HCT116 (cell line): ENCODE measurements around the gene CDYL2. TPM values are rescaled to one million over a fixed set of nuclear protein-coding genes. Genes with fewer than 3 reads are reported as not detected.

ENCODE experiments used
- ATAC-seq: fragments of 200-7000 bp; cut with Tn5 transposase; 2 replicates; pipeline ENCODE4 v1.9.1; 2020; ENCODE audit warnings: mild to moderate bottlenecking, moderate library complexity
- BruUV-seq: library from RNA; stranded (reverse); fragments of 400-500 nt; replicated peaks from 2 replicates; lab custom pipeline; 2021; lab: Mats Ljungman, UMichigan
- CTCF ChIA-PET: fragments of 300-600 bp; sonication (Branson Sonifier 250); formaldehyde crosslinking; loops from one replicate; lab custom pipeline; 2021; ENCODE audit warnings: antibody characterized with exemption; lab: Charles Lee
- POLR2A ChIA-PET: fragments of 300-600, 350-600 bp; sonication (Branson Sonifier 250); formaldehyde crosslinking; loops from one replicate; lab custom pipeline; 2021; ENCODE audit warnings: antibody characterized with exemption; lab: Charles Lee
- RAD21 ChIA-PET, 2 experiments: fragments of 300-600 bp; sonication (Branson Sonifier 250); formaldehyde crosslinking; loops; one replicate each; lab custom pipeline; 2023; ENCODE audit warnings: low total read pairs in 2 of 2; ENCODE audit not compliant: uncharacterized antibody in 2 of 2, unreplicated experiment in 2 of 2, low non-redundant PET in 1 of 2; lab: Charles Lee
- DNase-seq: peaks from one replicate; pipeline ENCODE4 v3.0.0-alpha.2; 2010; ENCODE audit warnings: low read depth, low spot score
- H2AFZ ChIP-seq: fragments of 200-600 bp; shearing (Covaris generic), sonication (generic); 2 replicates; pipeline ENCODE4 v1.6.1; 2017; ENCODE audit warnings: low read depth, mixed run types, mixed read lengths, antibody characterized with exemption, low read length; ENCODE audit not compliant: poor library complexity, severe bottlenecking
- H3K27ac ChIP-seq: 2 replicates; pipeline ENCODE4 v1.5.1; 2012; ENCODE audit warnings: low read depth, low read length
- H3K27me3 ChIP-seq: fragments of 200-600 bp; sonication (generic); 2 replicates; pipeline ENCODE4 v1.6.1; 2016; ENCODE audit warnings: mixed run types, low read length, mixed read lengths; ENCODE audit not compliant: insufficient read depth
- H3K36me3 ChIP-seq, 2 experiments: fragments of 200-500 bp in 1 of 2; fragments of 200-600 bp in 1 of 2; sonication (Bioruptor generic) in 1 of 2; sonication (generic) in 1 of 2; 2 replicates each; pipeline versions ENCODE4 v1.5.1 to v1.6.1; 2014 to 2016; ENCODE audit warnings: low read length in 2 of 2, inconsistent platforms in 1 of 2, mixed read lengths in 1 of 2, mixed run types in 1 of 2; ENCODE audit not compliant: insufficient read depth in 2 of 2, control insufficient read depth in 1 of 2
- H3K4me1 ChIP-seq, 2 experiments: fragments of 200-600 bp in 1 of 2; sonication (generic) in 1 of 2; 2 replicates each; pipeline versions ENCODE4 v1.5.1 to v1.6.1; 2012 to 2017; ENCODE audit warnings: low read length in 2 of 2, inconsistent platforms in 1 of 2, mild to moderate bottlenecking in 1 of 2, mixed read lengths in 1 of 2, mixed run types in 1 of 2, moderate library complexity in 1 of 2; ENCODE audit not compliant: insufficient read depth in 2 of 2, control insufficient read depth in 1 of 2
- H3K4me2 ChIP-seq: fragments of 200-600 bp; sonication (generic); 2 replicates; pipeline ENCODE4 v1.6.1; 2017; ENCODE audit warnings: mixed run types, low read length, mixed read lengths
- H3K4me3 ChIP-seq, 2 experiments: fragments of 200-600 bp in 1 of 2; sonication (generic) in 1 of 2; replicated peaks in 1 of 2; 2 replicates each; pipeline ENCODE4 v1.5.1; 2011 to 2016; ENCODE audit warnings: low read length in 2 of 2, control low read depth in 1 of 2, low read depth in 1 of 2, mild to moderate bottlenecking in 1 of 2, mixed read lengths in 1 of 2, mixed run types in 1 of 2
- H3K79me2 ChIP-seq: fragments of 200-600 bp; sonication (generic); 2 replicates; pipeline ENCODE4 v1.6.1; 2017; ENCODE audit warnings: mild to moderate bottlenecking, mixed run types, low read length, moderate library complexity, mixed read lengths; ENCODE audit not compliant: insufficient read depth
- H3K9ac ChIP-seq: fragments of 200-600 bp; sonication (generic); 2 replicates; pipeline ENCODE4 v1.6.1; 2016; ENCODE audit warnings: low read length, mixed read lengths
- H3K9me2 ChIP-seq: fragments of 200-600 bp; sonication (generic), shearing (Covaris generic); 2 replicates; pipeline ENCODE4 v1.6.1; 2017; ENCODE audit warnings: mixed run types, mild to moderate bottlenecking, moderate library complexity; ENCODE audit not compliant: insufficient read depth
- H3K9me3 ChIP-seq, 2 experiments: fragments of 200-500 bp in 1 of 2; fragments of 200-600 bp in 1 of 2; sonication (Bioruptor generic) in 1 of 2; sonication (generic) in 1 of 2; 2 replicates each; pipeline ENCODE4 v1.6.1; 2014 to 2017; ENCODE audit warnings: low read length in 2 of 2, mixed read lengths in 2 of 2, inconsistent platforms in 1 of 2, low read depth in 1 of 2, mild to moderate bottlenecking in 1 of 2, mixed run types in 1 of 2, moderate library complexity in 1 of 2; ENCODE audit not compliant: control insufficient read depth in 1 of 2, insufficient read depth in 1 of 2
- H4K20me1 ChIP-seq: fragments of 200-600 bp; sonication (generic), shearing (Covaris generic); 2 replicates; pipeline ENCODE4 v1.6.1; 2017; ENCODE audit warnings: mixed run types, mild to moderate bottlenecking, moderate library complexity; ENCODE audit not compliant: insufficient read depth
- CEBPB ChIP-seq: IDR thresholded peaks from 2 replicates; pipeline ENCODE4 v1.6.1; 2012; ENCODE audit warnings: low read depth
- EGR1 ChIP-seq: IDR thresholded peaks from 2 replicates; pipeline ENCODE4 v1.6.1; 2012; ENCODE audit warnings: low read depth
- ELF1 ChIP-seq: IDR thresholded peaks from 2 replicates; pipeline ENCODE4 v1.6.1; 2012; ENCODE audit warnings: low read depth, borderline replicate concordance
- EZH2 ChIP-seq: fragments of 200-600 bp; sonication (generic); IDR thresholded peaks from 2 replicates; pipeline ENCODE4 v1.6.1; 2017; ENCODE audit warnings: antibody characterized with exemption, mixed run types
- EZH2phosphoT487 ChIP-seq: fragments of 200-600 bp; IDR thresholded peaks from 2 replicates; pipeline ENCODE4 v1.6.1; 2018; ENCODE audit warnings: antibody characterized with exemption, borderline replicate concordance
- SIN3A ChIP-seq: IDR thresholded peaks from 2 replicates; pipeline ENCODE4 v1.6.1; 2012; ENCODE audit warnings: low read depth
- SP1 ChIP-seq: IDR thresholded peaks from 2 replicates; pipeline ENCODE4 v1.6.1; 2012; ENCODE audit warnings: low read depth
- SRF ChIP-seq: IDR thresholded peaks from 2 replicates; pipeline ENCODE4 v1.6.1; 2012; ENCODE audit warnings: low read depth
- TCF7L2 ChIP-seq: IDR thresholded peaks from 2 replicates; pipeline ENCODE4 v1.7.0; 2011; ENCODE audit warnings: borderline replicate concordance, inconsistent platforms; ENCODE audit not compliant: insufficient read depth, insufficient read length; ENCODE audit errors: extremely low read depth
- ZNF274 ChIP-seq: fragments of 200-500 bp; sonication (Bioruptor generic); IDR thresholded peaks from 2 replicates; pipeline ENCODE4 v1.6.1; 2014; ENCODE audit warnings: mild to moderate bottlenecking, low read depth, low read length, inconsistent platforms
- intact Hi-C: fragments of 100-400 bp; cut with micrococcal nuclease; formaldehyde crosslinking; loops from 2 replicates; pipeline ENCODE4 v1.10.0; 2022
- total RNA-seq: library from RNA; stranded (reverse); gene quantifications from one replicate; pipeline ENCODE4 v1.2.1, GENCODE V29; 2021; ENCODE audit not compliant: unreplicated experiment
- TF ChIP-seq, protein P1 (sequence below): IDR thresholded peaks from 2 replicates; pipeline ENCODE4 v1.6.1; 2012
- TF ChIP-seq, protein P2 (sequence below): IDR thresholded peaks from 2 replicates; pipeline ENCODE4 v1.6.1; 2012; ENCODE audit warnings: low read depth

Gene CDYL2
- total RNA-seq, 1 experiment from 2014 or later = 0.10 TPM

DNA sequence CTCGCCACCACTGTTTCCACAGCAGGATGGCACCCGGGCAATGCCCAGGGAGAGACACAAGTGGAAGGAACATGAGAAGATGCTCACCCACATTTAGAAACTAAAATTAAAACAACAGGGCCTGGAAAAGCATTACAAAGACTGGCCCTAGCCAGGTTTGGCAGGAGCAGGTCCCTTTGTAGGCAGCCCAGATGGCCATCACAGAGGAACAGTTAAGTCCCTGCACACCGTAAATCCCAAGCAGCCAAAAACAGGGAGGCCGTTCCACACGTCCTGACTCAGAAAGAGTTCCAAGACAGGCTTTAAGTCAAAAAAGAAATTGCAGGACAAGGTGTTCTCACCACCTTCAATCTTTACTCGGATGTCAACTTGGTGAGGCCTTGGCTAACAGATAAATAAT lies 136.5 kb downstream of the CDYL2 start (continued):
- TF ChIP-seq, protein P1, sequence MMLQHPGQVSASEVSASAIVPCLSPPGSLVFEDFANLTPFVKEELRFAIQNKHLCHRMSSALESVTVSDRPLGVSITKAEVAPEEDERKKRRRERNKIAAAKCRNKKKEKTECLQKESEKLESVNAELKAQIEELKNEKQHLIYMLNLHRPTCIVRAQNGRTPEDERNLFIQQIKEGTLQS = no peak
- no peak for TF ChIP-seq SIN3A

DNA sequence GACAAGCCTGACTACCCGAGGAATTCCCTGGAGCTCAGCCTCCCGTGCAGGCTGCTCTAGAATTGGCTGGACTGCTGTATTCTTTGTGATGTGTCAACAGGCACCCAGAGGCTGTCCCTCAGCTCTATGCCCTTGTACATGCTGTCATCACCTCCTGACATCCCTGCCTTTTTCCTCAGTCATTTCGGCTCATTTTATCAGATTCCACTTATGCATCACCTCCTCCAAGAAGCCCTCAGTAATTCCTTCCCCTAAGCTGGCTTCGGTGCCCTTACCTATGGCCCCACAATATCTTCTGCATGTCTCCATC lies 137.2 kb downstream of the CDYL2 start:
- Histone ChIP-seq H3K27ac (no peak overlapping the region), H3K9me2 (no peaks in the 10 kb centered on the region), H3K79me2 (no peaks in the 10 kb centered on the region), H3K4me3 (no peak overlapping the region), H4K20me1 (no peaks in the 10 kb centered on the region), H3K4me1 (no peaks in the 10 kb centered on the region), H3K27me3 (no peaks in the 10 kb centered on the region), H3K9me3 (peaks cover 0 to 3% of the 10 kb centered on the region in 2 experiments; a peak in 1 of 4 replicates), H3K9ac (no peak overlapping the region), H3K36me3 (no peaks in the 10 kb centered on the region), H3K4me2 (no peak overlapping the region), H2AFZ (no peak overlapping the region)
- RAD21 ChIA-PET = no interaction called here
- POLR2A ChIA-PET = no interaction called here
- CTCF ChIA-PET = no interaction called here
- ATAC-seq (no peak), DNase-seq (no peak)
- no TSS peak for BruUV-seq
- TF ChIP-seq, protein P1 = no peak
- no peak for TF ChIP-seq EGR1
- no peak for TF ChIP-seq SP1
- TF ChIP-seq ZNF274 = no peak
- intact Hi-C loops = no loop called here

DNA sequence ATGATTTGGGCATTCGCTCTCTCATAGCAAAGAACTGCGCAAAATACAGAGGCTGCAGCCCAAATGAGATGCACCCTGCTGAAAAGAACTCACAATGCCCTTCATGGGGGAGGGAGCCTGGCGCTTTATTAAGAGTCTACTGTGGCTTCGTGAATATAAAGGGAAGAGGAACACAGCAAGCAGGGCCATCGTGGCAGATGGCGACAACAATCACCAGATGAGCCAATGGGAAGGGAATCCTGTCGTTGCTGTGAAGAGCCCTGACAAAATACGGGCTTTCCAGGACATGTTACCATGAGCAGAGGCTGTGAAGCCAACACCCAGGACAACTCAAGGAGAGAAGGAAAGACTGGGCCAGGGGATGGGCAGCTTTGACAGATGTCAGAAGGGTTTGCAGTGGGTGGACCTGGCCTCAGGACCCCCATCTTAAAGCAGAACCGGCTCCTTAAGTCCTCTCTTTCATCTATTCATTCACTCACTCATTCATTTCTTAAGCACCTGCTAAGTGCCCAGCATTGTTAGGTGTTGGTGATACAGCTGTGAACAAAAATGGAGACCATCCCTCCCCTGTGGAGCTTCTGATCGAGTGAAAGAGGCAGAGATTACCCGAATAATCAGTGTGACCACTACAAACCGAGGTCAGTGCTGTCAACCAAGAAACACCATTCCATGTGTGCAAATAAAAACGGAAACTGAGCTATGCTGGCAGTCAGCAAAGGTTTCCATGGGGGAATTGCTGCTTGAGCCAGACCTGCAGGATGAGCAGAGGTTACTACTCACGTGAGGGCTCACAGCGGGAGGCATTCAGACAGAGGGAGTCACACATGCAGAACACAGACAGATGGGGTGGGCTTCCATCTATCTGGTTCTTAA lies 137.8 kb downstream of the CDYL2 start:
- ChIA-PET RAD21 (no interaction called here), CTCF (no interaction called here), POLR2A (no interaction called here)
- H3K4me3 ChIP-seq = no peak overlapping the region
- no peaks in the 10 kb centered on the region for H3K4me1 ChIP-seq
- no peak overlapping the region for H2AFZ ChIP-seq
- intact Hi-C loops = no loop called here
- DNase-seq (no peak), ATAC-seq (no peak)
- H3K79me2 ChIP-seq = no peaks in the 10 kb centered on the region
- H3K9me3 ChIP-seq = peaks cover 0 to 3% of the 10 kb centered on the region in 2 experiments; a peak in 1 of 4 replicates
- no peaks in the 10 kb centered on the region for H3K36me3 ChIP-seq
- H3K4me2 ChIP-seq = no peak overlapping the region
- BruUV-seq = no TSS peak
- no peak overlapping the region for H3K27ac ChIP-seq
- no peaks in the 10 kb centered on the region for H3K9me2 ChIP-seq
- H3K9ac ChIP-seq = no peak overlapping the region
- no peaks in the 10 kb centered on the region for H4K20me1 ChIP-seq
- no peaks in the 10 kb centered on the region for H3K27me3 ChIP-seq
- TF ChIP-seq SRF (no peak), ELF1 (no peak), EZH2 (no peak), SIN3A (no peak), ZNF274 (no peak), EGR1 (no peak), EZH2phosphoT487 (no peak), TCF7L2 (no peak), CEBPB (no peak)
- TF ChIP-seq, protein P2, sequence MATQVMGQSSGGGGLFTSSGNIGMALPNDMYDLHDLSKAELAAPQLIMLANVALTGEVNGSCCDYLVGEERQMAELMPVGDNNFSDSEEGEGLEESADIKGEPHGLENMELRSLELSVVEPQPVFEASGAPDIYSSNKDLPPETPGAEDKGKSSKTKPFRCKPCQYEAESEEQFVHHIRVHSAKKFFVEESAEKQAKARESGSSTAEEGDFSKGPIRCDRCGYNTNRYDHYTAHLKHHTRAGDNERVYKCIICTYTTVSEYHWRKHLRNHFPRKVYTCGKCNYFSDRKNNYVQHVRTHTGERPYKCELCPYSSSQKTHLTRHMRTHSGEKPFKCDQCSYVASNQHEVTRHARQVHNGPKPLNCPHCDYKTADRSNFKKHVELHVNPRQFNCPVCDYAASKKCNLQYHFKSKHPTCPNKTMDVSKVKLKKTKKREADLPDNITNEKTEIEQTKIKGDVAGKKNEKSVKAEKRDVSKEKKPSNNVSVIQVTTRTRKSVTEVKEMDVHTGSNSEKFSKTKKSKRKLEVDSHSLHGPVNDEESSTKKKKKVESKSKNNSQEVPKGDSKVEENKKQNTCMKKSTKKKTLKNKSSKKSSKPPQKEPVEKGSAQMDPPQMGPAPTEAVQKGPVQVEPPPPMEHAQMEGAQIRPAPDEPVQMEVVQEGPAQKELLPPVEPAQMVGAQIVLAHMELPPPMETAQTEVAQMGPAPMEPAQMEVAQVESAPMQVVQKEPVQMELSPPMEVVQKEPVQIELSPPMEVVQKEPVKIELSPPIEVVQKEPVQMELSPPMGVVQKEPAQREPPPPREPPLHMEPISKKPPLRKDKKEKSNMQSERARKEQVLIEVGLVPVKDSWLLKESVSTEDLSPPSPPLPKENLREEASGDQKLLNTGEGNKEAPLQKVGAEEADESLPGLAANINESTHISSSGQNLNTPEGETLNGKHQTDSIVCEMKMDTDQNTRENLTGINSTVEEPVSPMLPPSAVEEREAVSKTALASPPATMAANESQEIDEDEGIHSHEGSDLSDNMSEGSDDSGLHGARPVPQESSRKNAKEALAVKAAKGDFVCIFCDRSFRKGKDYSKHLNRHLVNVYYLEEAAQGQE = no peak
